Measurements from ENCODE around the gene INPP4A.

GRCh38 chr2:98471402-98472131, 26.9 kb downstream of the INPP4A start:
- TF ChIP-seq POLR2A (IDR thresholded peaks at IDR 0.05; ENCODE audit: low read length) (no peak), CTCF (IDR thresholded peaks at IDR 0.05) (no peak), EP300 (IDR thresholded peaks at IDR 0.05) (no peak), CHD2 (IDR thresholded peaks at IDR 0.05; ENCODE audit: low read length, partially characterized antibody) (no peak), MYC (IDR thresholded peaks at IDR 0.05; ENCODE audit: borderline replicate concordance, low read length) (no peak), MAX (IDR thresholded peaks at IDR 0.05) (no peak), E2F6 (IDR thresholded peaks at IDR 0.05; ENCODE audit: borderline replicate concordance, low read depth) (no peak), RCOR1 (IDR thresholded peaks at IDR 0.05; ENCODE audit: low read depth, low read length) (no peak), CBX8 (IDR thresholded peaks at IDR 0.05) (no peak), CEBPB (IDR thresholded peaks at IDR 0.05) (no peak), RFX5 (IDR thresholded peaks at IDR 0.05) (no peak)
